Frontal cortex (tissue), 1 donor: Measurements from ENCODE around the gene IRX4. TPM values are rescaled to one million over a fixed set of nuclear protein-coding genes. Genes with fewer than 3 reads are reported as not detected.

Experiments used
- total RNA-seq: library from RNA; depleted of rRNA; stranded (reverse); fragments of >200 nt; gene quantifications from one replicate; pipeline ENCODE4 v1.2.3, GENCODE V29; 2014

The IRX4 gene
- total RNA-seq, 1 donor from 2014 or later: not detected

Other genes with a start within 250 kb of the IRX4 start
- 20.0 TPM for gene MRPL36, start 83.1 kb downstream of the IRX4 start, total RNA-seq
- 13.5 TPM for gene NDUFS6, start 81.5 kb downstream of the IRX4 start, total RNA-seq